Neural cell (in vitro differentiated cells): Measurements from ENCODE around the gene NFX1. TPM values are rescaled to one million over a fixed set of nuclear protein-coding genes. Genes with fewer than 3 reads are reported as not detected.

Experiments
- polyA plus RNA-seq: library from polyadenylated mRNA; depleted of rRNA; stranded (reverse); fragments of >200 nt; gene quantifications from 2 replicates; pipeline ENCODE4 v1.2.3, GENCODE V29; 2014
- small RNA-seq, 3 experiments: library from RNA; depleted of rRNA; stranded (forward); fragments of <200 nt; gene quantifications; one replicate each; pipeline ENCODE3, GENCODE V24; 2012

The NFX1 gene
- polyA plus RNA-seq, 1 donor from 2014 or later: 14.7 TPM

Small RNA genes within 50 kb of the gene (small RNA-seq; reads per million reads assigned to genes)
- gene RF00019: 0 to 1.2 (median 0) reads per million in 3 experiments

Other genes with a start within 250 kb of the NFX1 start
- gene SMU1, start 213.8 kb upstream of the NFX1 start, polyA plus RNA-seq: 25.4 and 27.4 TPM in 2 replicates
- gene B4GALT1, start 123.2 kb upstream of the NFX1 start, polyA plus RNA-seq: 0.41 and 0.90 TPM in 2 replicates
- gene SPINK4, start 50.3 kb upstream of the NFX1 start, polyA plus RNA-seq: not detected in 2 replicates
- gene BAG1, start 25.8 kb upstream of the NFX1 start, polyA plus RNA-seq: 90.4 and 94.9 TPM in 2 replicates
- 261 and 286 TPM in 2 replicates for gene CHMP5, start 25.5 kb upstream of the NFX1 start, polyA plus RNA-seq
- not detected in 2 replicates for gene AQP7, start 112.1 kb downstream of the NFX1 start, polyA plus RNA-seq
- gene AQP3, start 157.1 kb downstream of the NFX1 start, polyA plus RNA-seq: 0.76 TPM in 1 of 2 replicates, not detected in the other
- 15.5 and 17.8 TPM in 2 replicates for gene NOL6, start 183.4 kb downstream of the NFX1 start, polyA plus RNA-seq
- gene ANKRD18B, start 233.7 kb downstream of the NFX1 start, polyA plus RNA-seq: 2.2 TPM in 1 of 2 replicates, not detected in the other